Stimulated activated CD4-positive, alpha-beta T cell treated with anti-CD3 and anti-CD28 coated beads, Interleukin-2, amount 100 ng/mL, for 4 hours (primary cell): ENCODE measurements around the gene KCNN4.

Experiments used
- DNase-seq: peaks from one replicate; pipeline ENCODE4 v3.0.0-alpha.2; 2020; ENCODE audit warnings: low read depth

KCNN4 gene

GRCh38 chr19:43748205-43748594, 32.6 kb downstream of the KCNN4 start:
- DNase-seq, result no peak

- no peak for DNase-seq
Observed at GRCh38 chr19:43747557-43748204, 33.1 kb downstream of the KCNN4 start.

- DNase-seq, result no peak
Observed at GRCh38 chr19:43743059-43743458, 37.7 kb downstream of the KCNN4 start.

GRCh38 chr19:43741075-43741825, 39.5 kb downstream of the KCNN4 start:
- no peak for DNase-seq

- no peak for DNase-seq
Observed at GRCh38 chr19:43739439-43740235, 41.1 kb downstream of the KCNN4 start.

- DNase-seq, result no peak
Observed at GRCh38 chr19:43738780-43739211, 42.0 kb downstream of the KCNN4 start.

- DNase-seq, result no peak
Observed at GRCh38 chr19:43735957-43736356, 44.8 kb downstream of the KCNN4 start.

GRCh38 chr19:43735013-43735412, 45.8 kb downstream of the KCNN4 start:
- DNase-seq, result no peak

GRCh38 chr19:43731846-43732245, 48.9 kb downstream of the KCNN4 start:
- DNase-seq, result no peak

- no peak for DNase-seq
Observed at GRCh38 chr19:43731346-43731745, 49.4 kb downstream of the KCNN4 start.

GRCh38 chr19:43729919-43730318, 50.9 kb downstream of the KCNN4 start:
- DNase-seq, result no peak

GRCh38 chr19:43727593-43727853, 53.2 kb downstream of the KCNN4 start:
- no peak for DNase-seq

GRCh38 chr19:43726736-43727592, 53.8 kb downstream of the KCNN4 start:
- DNase-seq, result no peak

- DNase-seq, result no peak
Observed at GRCh38 chr19:43725468-43725867, 55.3 kb downstream of the KCNN4 start.

GRCh38 chr19:43724896-43725295, 55.9 kb downstream of the KCNN4 start:
- no peak for DNase-seq

- DNase-seq, result no peak
Observed at GRCh38 chr19:43723588-43723987, 57.2 kb downstream of the KCNN4 start.

- DNase-seq, result no peak
Observed at GRCh38 chr19:43721469-43722048, 59.2 kb downstream of the KCNN4 start.

GRCh38 chr19:43720936-43721335, 59.8 kb downstream of the KCNN4 start:
- DNase-seq, result no peak

- DNase-seq, result no peak
Observed at GRCh38 chr19:43719918-43720317, 60.9 kb downstream of the KCNN4 start.

GRCh38 chr19:43719378-43719868, 61.4 kb downstream of the KCNN4 start:
- DNase-seq, result no peak

- no peak for DNase-seq
Observed at GRCh38 chr19:43718627-43719377, 62.0 kb downstream of the KCNN4 start.
